WTC11 (cell line): ENCODE measurements around the gene ZNF14. TPM values are rescaled to one million over a fixed set of nuclear protein-coding genes. Genes with fewer than 3 reads are reported as not detected.
"Not testable (repeated sequence)": the region's sequence is repeated elsewhere in the genome, so short reads cannot be mapped to it uniquely, and the experiment has no call there.

Experiments used
- ATAC-seq: fragments of 200-7000 bp; cut with Tn5 transposase; 2 replicates; pipeline ENCODE4 v1.10.0; 2021; ENCODE audit warnings: mild to moderate bottlenecking, moderate library complexity
- CTCF ChIA-PET: fragments of 300-600 bp; sonication (Branson Sonifier 250); formaldehyde crosslinking; loops from one replicate; lab custom pipeline; 2021; ENCODE audit warnings: antibody characterized with exemption; lab: Charles Lee
- POLR2A ChIA-PET: fragments of 350-600 bp; sonication (Branson Sonifier 250); formaldehyde crosslinking; loops from one replicate; lab custom pipeline; 2021; ENCODE audit warnings: antibody characterized with exemption; lab: Charles Lee
- DNase-seq: peaks from one replicate; pipeline ENCODE4 v3.0.0; 2021; ENCODE audit warnings: low spot score
- H3K27ac Mint-ChIP-seq: 2 replicates; pipeline ENCODE4 v1.8.0; 2021; ENCODE audit warnings: mixed read lengths
- H3K27me3 Mint-ChIP-seq: 2 replicates; pipeline ENCODE4 v1.8.0; 2021; ENCODE audit warnings: low read depth, mild to moderate bottlenecking, moderate library complexity, mixed read lengths
- H3K36me3 Mint-ChIP-seq: 2 replicates; pipeline ENCODE4 v1.8.0; 2021; ENCODE audit warnings: mixed read lengths
- H3K4me1 Mint-ChIP-seq: 2 replicates; pipeline ENCODE4 v1.8.0; 2022; ENCODE audit warnings: mixed read lengths
- H3K4me3 Mint-ChIP-seq: 2 replicates; pipeline ENCODE4 v1.8.0; 2021; ENCODE audit warnings: mild to moderate bottlenecking, moderate library complexity, mixed read lengths
- H3K9me3 Mint-ChIP-seq: 2 replicates; pipeline ENCODE4 v1.8.0; 2021; ENCODE audit warnings: mixed read lengths
- ARID4B ChIP-seq: sonication (generic); formaldehyde crosslinking; IDR thresholded peaks from 2 replicates; pipeline ENCODE4 v1.8.0; 2023; ENCODE audit warnings: missing genetic modification reagents, mild to moderate bottlenecking, borderline replicate concordance
- FOXK1 ChIP-seq: sonication (generic); formaldehyde crosslinking; IDR thresholded peaks from 2 replicates; pipeline ENCODE4 v1.8.0; 2022; ENCODE audit warnings: mild to moderate bottlenecking, moderate library complexity, missing genetic modification reagents
- FOXP1 ChIP-seq: sonication (generic); formaldehyde crosslinking; IDR thresholded peaks from 2 replicates; pipeline ENCODE4 v1.8.0; 2022; ENCODE audit warnings: missing genetic modification reagents, mild to moderate bottlenecking, moderate library complexity, borderline replicate concordance
- HMGA2 ChIP-seq: fragments of 250-450 bp; sonication (Bioruptor Pico); IDR thresholded peaks from 2 replicates; pipeline ENCODE4 v1.4.0; 2021; ENCODE audit warnings: mild to moderate bottlenecking, moderate library complexity
- IRF2 ChIP-seq: sonication (generic); formaldehyde crosslinking; IDR thresholded peaks from 2 replicates; pipeline ENCODE4 v1.8.0; 2022; ENCODE audit warnings: low read depth, missing genetic modification reagents, borderline replicate concordance
- JAZF1 ChIP-seq: fragments of 250-450 bp; sonication (Bioruptor Pico); IDR thresholded peaks from 2 replicates; pipeline ENCODE4 v1.9.0; 2021; ENCODE audit warnings: moderate library complexity, mild to moderate bottlenecking, inconsistent platforms
- JUN ChIP-seq: sonication (generic); formaldehyde crosslinking; IDR thresholded peaks from 2 replicates; pipeline ENCODE4 v1.8.0; 2023; ENCODE audit warnings: mild to moderate bottlenecking, missing genetic modification reagents
- NFATC4 ChIP-seq: fragments of 250-450 bp; sonication (Bioruptor Pico); IDR thresholded peaks from 2 replicates; pipeline ENCODE4 v1.9.0; 2021; ENCODE audit warnings: mild to moderate bottlenecking
- OVOL2 ChIP-seq: fragments of 250-450 bp; sonication (Bioruptor Pico); IDR thresholded peaks from 2 replicates; pipeline ENCODE4 v1.9.0; 2021; ENCODE audit warnings: mild to moderate bottlenecking, borderline replicate concordance
- TEAD4 ChIP-seq: sonication (generic); formaldehyde crosslinking; IDR thresholded peaks from 2 replicates; pipeline ENCODE4 v1.8.0; 2022; ENCODE audit warnings: mild to moderate bottlenecking, missing genetic modification reagents
- USF2 ChIP-seq: sonication (generic); formaldehyde crosslinking; IDR thresholded peaks from 2 replicates; pipeline ENCODE4 v1.8.1; 2023; ENCODE audit warnings: mild to moderate bottlenecking, missing genetic modification reagents, moderate library complexity
- ZNF138 ChIP-seq: sonication (generic); formaldehyde crosslinking; conservative IDR thresholded peaks from 2 replicates; pipeline ENCODE4 v1.8.1; 2022; ENCODE audit warnings: mild to moderate bottlenecking, moderate library complexity, missing genetic modification reagents
- ZNF232 ChIP-seq: sonication (generic); formaldehyde crosslinking; IDR thresholded peaks from 2 replicates; pipeline ENCODE4 v1.8.0; 2022; ENCODE audit warnings: mild to moderate bottlenecking, missing genetic modification reagents
- total RNA-seq: library from RNA; stranded (reverse); gene quantifications from 3 replicates; pipeline ENCODE4 v1.2.3, GENCODE V29; 2021
- TF ChIP-seq, protein P1 (sequence below): sonication (generic); formaldehyde crosslinking; IDR thresholded peaks from 2 replicates; pipeline ENCODE4 v1.8.1; 2023; ENCODE audit warnings: mild to moderate bottlenecking, missing genetic modification reagents
- TF ChIP-seq, protein P2 (sequence below): sonication (generic); formaldehyde crosslinking; IDR thresholded peaks from 2 replicates; pipeline ENCODE4 v1.8.0; 2022; ENCODE audit warnings: mild to moderate bottlenecking, missing genetic modification reagents
- TF ChIP-seq, protein P3 (sequence below): fragments of 250-450 bp; sonication (Bioruptor Pico); IDR thresholded peaks from 2 replicates; pipeline ENCODE4 v1.9.0; 2021; ENCODE audit warnings: mild to moderate bottlenecking, borderline replicate concordance
- TF ChIP-seq, protein P4 (sequence below): fragments of 250-450 bp; sonication (Bioruptor Pico); IDR thresholded peaks from 2 replicates; pipeline ENCODE4 v1.9.0; 2021; ENCODE audit warnings: mild to moderate bottlenecking

ZNF14 gene
- total RNA-seq, 1 experiment from 2014 or later, result 5.7 TPM

DNA sequence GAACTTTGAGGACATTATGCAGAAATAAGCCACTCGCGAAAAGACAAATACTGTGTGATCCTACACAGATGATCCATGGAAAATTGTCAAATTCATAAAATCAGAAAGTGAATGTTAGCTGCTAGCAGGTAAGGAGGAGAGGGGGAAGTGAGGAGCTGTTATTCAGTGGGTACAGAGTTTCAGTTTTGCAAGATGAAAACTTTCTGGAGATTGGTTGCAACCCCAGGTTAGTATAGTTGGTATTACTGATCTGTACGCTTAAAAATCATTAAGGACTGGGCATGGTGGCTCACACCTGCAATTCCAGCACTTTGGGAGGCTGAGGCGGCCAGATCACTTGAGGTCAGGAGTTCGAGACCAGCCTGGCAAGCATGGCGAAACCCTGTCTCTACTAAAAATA, 46.3 kb downstream of the ZNF14 start:
- peaks cover 9% of the 10 kb centered on the region for H3K9me3 Mint-ChIP-seq
- H3K27me3 Mint-ChIP-seq, result no peaks in the 10 kb centered on the region
- ATAC-seq (no peak), DNase-seq (no peak)
- peaks cover 24% of the 10 kb centered on the region for H3K36me3 Mint-ChIP-seq
- no peaks in the 10 kb centered on the region for H3K4me1 Mint-ChIP-seq
- TF ChIP-seq, protein P1, sequence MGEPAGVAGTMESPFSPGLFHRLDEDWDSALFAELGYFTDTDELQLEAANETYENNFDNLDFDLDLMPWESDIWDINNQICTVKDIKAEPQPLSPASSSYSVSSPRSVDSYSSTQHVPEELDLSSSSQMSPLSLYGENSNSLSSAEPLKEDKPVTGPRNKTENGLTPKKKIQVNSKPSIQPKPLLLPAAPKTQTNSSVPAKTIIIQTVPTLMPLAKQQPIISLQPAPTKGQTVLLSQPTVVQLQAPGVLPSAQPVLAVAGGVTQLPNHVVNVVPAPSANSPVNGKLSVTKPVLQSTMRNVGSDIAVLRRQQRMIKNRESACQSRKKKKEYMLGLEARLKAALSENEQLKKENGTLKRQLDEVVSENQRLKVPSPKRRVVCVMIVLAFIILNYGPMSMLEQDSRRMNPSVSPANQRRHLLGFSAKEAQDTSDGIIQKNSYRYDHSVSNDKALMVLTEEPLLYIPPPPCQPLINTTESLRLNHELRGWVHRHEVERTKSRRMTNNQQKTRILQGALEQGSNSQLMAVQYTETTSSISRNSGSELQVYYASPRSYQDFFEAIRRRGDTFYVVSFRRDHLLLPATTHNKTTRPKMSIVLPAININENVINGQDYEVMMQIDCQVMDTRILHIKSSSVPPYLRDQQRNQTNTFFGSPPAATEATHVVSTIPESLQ (CRISPR knock-in tag), result no peak
- no peak for TF ChIP-seq TEAD4
- no peak for TF ChIP-seq ZNF138 (CRISPR knock-in tag)
- no peak for TF ChIP-seq USF2
- TF ChIP-seq, all 79 proteins: peak for 0
- Mint-ChIP-seq H3K27ac (no peak overlapping the region; the same call in 1 of the 2 replicates), H3K4me3 (no peak overlapping the region)
- CTCF ChIA-PET, result interaction anchor here (0.7 kb wide), 1 partner anchor 242 kb away, joined by 3 read pairs; no protein-coding TSS in a partner anchor
- POLR2A ChIA-PET, result no interaction called here

- POLR2A ChIA-PET, H3K9me3 Mint-ChIP-seq, H3K27ac Mint-ChIP-seq, H3K27me3 Mint-ChIP-seq, DNase-seq, H3K4me1 Mint-ChIP-seq, H3K4me3 Mint-ChIP-seq, ATAC-seq: not testable (repeated sequence)
- CTCF ChIA-PET, result interaction anchor here (0.7 kb wide), 1 partner anchor 242 kb away, joined by 3 read pairs; no protein-coding TSS in a partner anchor
- peaks cover 28% of the 10 kb centered on the region for H3K36me3 Mint-ChIP-seq
Observed at GRCh38 chr19:19686119-19686518, 46.8 kb downstream of the ZNF14 start.

DNA sequence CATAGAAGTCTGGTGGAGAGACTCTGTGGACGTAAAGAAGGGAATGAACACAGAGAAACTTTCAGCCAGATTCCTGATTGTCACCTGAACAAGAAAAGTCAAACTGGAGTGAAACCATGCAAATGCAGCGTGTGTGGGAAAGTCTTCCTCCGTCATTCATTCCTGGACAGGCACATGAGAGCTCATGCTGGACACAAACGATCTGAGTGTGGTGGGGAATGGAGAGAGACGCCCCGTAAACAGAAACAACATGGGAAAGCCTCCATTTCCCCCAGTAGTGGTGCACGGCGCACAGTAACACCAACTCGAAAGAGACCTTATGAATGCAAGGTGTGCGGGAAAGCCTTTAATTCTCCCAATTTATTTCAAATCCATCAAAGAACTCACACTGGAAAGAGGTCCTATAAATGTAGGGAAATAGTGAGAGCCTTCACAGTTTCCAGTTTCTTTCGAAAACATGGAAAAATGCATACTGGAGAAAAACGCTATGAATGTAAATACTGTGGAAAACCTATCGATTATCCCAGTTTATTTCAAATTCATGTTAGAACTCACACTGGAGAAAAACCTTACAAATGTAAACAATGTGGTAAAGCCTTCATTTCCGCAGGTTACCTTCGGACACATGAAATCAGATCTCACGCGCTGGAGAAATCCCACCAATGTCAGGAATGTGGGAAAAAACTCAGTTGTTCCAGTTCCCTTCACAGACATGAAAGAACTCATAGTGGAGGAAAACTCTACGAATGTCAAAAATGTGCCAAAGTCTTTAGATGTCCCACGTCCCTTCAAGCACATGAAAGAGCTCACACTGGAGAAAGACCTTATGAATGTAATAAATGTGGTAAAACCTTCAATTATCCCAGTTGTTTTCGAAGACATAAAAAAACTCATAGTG, 53.5 kb downstream of the ZNF14 start:
- ChIA-PET POLR2A (no interaction called here), CTCF (no interaction called here)
- no peaks in the 10 kb centered on the region for H3K27me3 Mint-ChIP-seq
- H3K4me1 Mint-ChIP-seq, result 0 out of 2 replicates have a peak, but pooled peaks cover 3% of the 10 kb centered on the region
- DNase-seq (peak; percentile 1), ATAC-seq (no peak)
- no peak overlapping the region for H3K4me3 Mint-ChIP-seq
- TF ChIP-seq FOXP1 (CRISPR knock-in tag) (no peak), OVOL2 (no peak), IRF2 (CRISPR knock-in tag) (no peak), FOXK1 (no peak), NFATC4 (CRISPR knock-in tag) (no peak), JAZF1 (CRISPR knock-in tag) (no peak), ARID4B (CRISPR knock-in tag) (no peak), ZNF232 (CRISPR knock-in tag) (no peak), HMGA2 (CRISPR knock-in tag) (no peak), JUN (no peak)
- TF ChIP-seq, protein P2, sequence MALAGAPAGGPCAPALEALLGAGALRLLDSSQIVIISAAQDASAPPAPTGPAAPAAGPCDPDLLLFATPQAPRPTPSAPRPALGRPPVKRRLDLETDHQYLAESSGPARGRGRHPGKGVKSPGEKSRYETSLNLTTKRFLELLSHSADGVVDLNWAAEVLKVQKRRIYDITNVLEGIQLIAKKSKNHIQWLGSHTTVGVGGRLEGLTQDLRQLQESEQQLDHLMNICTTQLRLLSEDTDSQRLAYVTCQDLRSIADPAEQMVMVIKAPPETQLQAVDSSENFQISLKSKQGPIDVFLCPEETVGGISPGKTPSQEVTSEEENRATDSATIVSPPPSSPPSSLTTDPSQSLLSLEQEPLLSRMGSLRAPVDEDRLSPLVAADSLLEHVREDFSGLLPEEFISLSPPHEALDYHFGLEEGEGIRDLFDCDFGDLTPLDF (CRISPR knock-in tag), result no peak
- TF ChIP-seq, protein P3, sequence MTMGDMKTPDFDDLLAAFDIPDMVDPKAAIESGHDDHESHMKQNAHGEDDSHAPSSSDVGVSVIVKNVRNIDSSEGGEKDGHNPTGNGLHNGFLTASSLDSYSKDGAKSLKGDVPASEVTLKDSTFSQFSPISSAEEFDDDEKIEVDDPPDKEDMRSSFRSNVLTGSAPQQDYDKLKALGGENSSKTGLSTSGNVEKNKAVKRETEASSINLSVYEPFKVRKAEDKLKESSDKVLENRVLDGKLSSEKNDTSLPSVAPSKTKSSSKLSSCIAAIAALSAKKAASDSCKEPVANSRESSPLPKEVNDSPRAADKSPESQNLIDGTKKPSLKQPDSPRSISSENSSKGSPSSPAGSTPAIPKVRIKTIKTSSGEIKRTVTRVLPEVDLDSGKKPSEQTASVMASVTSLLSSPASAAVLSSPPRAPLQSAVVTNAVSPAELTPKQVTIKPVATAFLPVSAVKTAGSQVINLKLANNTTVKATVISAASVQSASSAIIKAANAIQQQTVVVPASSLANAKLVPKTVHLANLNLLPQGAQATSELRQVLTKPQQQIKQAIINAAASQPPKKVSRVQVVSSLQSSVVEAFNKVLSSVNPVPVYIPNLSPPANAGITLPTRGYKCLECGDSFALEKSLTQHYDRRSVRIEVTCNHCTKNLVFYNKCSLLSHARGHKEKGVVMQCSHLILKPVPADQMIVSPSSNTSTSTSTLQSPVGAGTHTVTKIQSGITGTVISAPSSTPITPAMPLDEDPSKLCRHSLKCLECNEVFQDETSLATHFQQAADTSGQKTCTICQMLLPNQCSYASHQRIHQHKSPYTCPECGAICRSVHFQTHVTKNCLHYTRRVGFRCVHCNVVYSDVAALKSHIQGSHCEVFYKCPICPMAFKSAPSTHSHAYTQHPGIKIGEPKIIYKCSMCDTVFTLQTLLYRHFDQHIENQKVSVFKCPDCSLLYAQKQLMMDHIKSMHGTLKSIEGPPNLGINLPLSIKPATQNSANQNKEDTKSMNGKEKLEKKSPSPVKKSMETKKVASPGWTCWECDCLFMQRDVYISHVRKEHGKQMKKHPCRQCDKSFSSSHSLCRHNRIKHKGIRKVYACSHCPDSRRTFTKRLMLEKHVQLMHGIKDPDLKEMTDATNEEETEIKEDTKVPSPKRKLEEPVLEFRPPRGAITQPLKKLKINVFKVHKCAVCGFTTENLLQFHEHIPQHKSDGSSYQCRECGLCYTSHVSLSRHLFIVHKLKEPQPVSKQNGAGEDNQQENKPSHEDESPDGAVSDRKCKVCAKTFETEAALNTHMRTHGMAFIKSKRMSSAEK (CRISPR knock-in tag), result no peak
- TF ChIP-seq, protein P4, sequence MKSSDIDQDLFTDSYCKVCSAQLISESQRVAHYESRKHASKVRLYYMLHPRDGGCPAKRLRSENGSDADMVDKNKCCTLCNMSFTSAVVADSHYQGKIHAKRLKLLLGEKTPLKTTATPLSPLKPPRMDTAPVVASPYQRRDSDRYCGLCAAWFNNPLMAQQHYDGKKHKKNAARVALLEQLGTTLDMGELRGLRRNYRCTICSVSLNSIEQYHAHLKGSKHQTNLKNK, result no peak
- H3K27ac Mint-ChIP-seq, result no peak overlapping the region
- H3K36me3 Mint-ChIP-seq, result peaks cover 83% of the 10 kb centered on the region
- peaks cover 8% of the 10 kb centered on the region for H3K9me3 Mint-ChIP-seq
